SK-N-SH (cell line): Measurements from ENCODE around the gene ZNF358. TPM values are rescaled to one million over a fixed set of nuclear protein-coding genes. Genes with fewer than 3 reads are reported as not detected.

ENCODE experiments used
- CTCF ChIA-PET: fragments of 300-600, 350-600 bp; formaldehyde crosslinking; extraction: SDS; loops from one replicate; lab custom pipeline; 2021; lab: Yijun Ruan, JAX
- POLR2A ChIA-PET: fragments of 350-600 bp; sonication (Branson Sonifier 250); formaldehyde crosslinking; extraction: SDS; loops from one replicate; lab custom pipeline; 2020; ENCODE audit warnings: antibody characterized with exemption, inconsistent platforms; lab: Yijun Ruan, JAX
- DNase-seq: peaks from one replicate; pipeline ENCODE4 v3.0.0; 2012
- H2AFZ ChIP-seq: fragments of 200-600 bp; sonication (generic); 2 replicates; pipeline ENCODE4 v1.8.1; 2016; ENCODE audit warnings: antibody characterized with exemption, mild to moderate bottlenecking, low read depth
- H3F3A ChIP-seq: fragments of 200-600 bp; sonication (generic); replicated peaks from 2 replicates; pipeline ENCODE3; 2016; ENCODE audit warnings: antibody characterized with exemption, mild to moderate bottlenecking; ENCODE audit not compliant: insufficient read depth
- H3K27ac ChIP-seq, 2 experiments: fragments of 200-500 bp in 1 of 2; fragments of 200-600 bp in 1 of 2; sonication (Bioruptor generic) in 1 of 2; sonication (generic), shearing (Covaris generic) in 1 of 2; 2 replicates each; pipeline versions ENCODE4 v1.5.1 to v1.6.1; 2014 to 2016; ENCODE audit warnings: low read depth in 2 of 2, inconsistent platforms in 1 of 2, low read length in 1 of 2, mild to moderate bottlenecking in 1 of 2, mixed read lengths in 1 of 2
- H3K27me3 ChIP-seq: fragments of 200-600 bp; sonication (generic), shearing (Covaris generic); 2 replicates; pipeline ENCODE4 v1.6.1; 2016; ENCODE audit warnings: mixed run types; ENCODE audit not compliant: insufficient read depth
- H3K36me3 ChIP-seq, 2 experiments: fragments of 200-500 bp in 1 of 2; fragments of 200-600 bp in 1 of 2; sonication (Bioruptor generic) in 1 of 2; sonication (generic) in 1 of 2; replicated peaks in 1 of 2; 2 replicates each; pipeline versions ENCODE3 to v1.5.1; 2014 to 2016; ENCODE audit warnings: low read length in 1 of 2, mild to moderate bottlenecking in 1 of 2; ENCODE audit not compliant: insufficient read depth in 2 of 2, control insufficient read depth in 1 of 2
- H3K4me1 ChIP-seq, 2 experiments: fragments of 200-500 bp in 1 of 2; fragments of 200-600 bp in 1 of 2; sonication (Bioruptor generic) in 1 of 2; sonication (generic), shearing (Covaris generic) in 1 of 2; 2 replicates each; pipeline versions ENCODE4 v1.5.1 to v1.6.1; 2014 to 2016; ENCODE audit warnings: low read depth in 1 of 2, low read length in 1 of 2, mixed run types in 1 of 2; ENCODE audit not compliant: insufficient read depth in 2 of 2, control insufficient read depth in 1 of 2
- H3K4me2 ChIP-seq: fragments of 200-600 bp; sonication (generic), shearing (Covaris generic); 2 replicates; pipeline ENCODE4 v1.6.1; 2017; ENCODE audit warnings: mixed run types
- H3K4me3 ChIP-seq, 2 experiments: fragments of 200-500 bp in 1 of 2; fragments of 200-600 bp in 1 of 2; sonication (Bioruptor generic) in 1 of 2; sonication (generic), shearing (Covaris generic) in 1 of 2; 2 replicates each; pipeline versions ENCODE4 v1.5.1 to v1.8.1; 2014 to 2016; ENCODE audit warnings: low read depth in 2 of 2, inconsistent platforms in 1 of 2, low read length in 1 of 2, mild to moderate bottlenecking in 1 of 2, mixed read lengths in 1 of 2, moderate library complexity in 1 of 2
- H3K79me2 ChIP-seq: fragments of 200-600 bp; sonication (generic); 2 replicates; pipeline ENCODE4 v1.8.1; 2017; ENCODE audit warnings: mild to moderate bottlenecking; ENCODE audit not compliant: insufficient read depth
- H3K9ac ChIP-seq: fragments of 200-600 bp; sonication (generic); 2 replicates; pipeline ENCODE4 v1.6.1; 2017; ENCODE audit warnings: mixed run types
- H3K9me2 ChIP-seq: fragments of 200-600 bp; sonication (generic); 2 replicates; pipeline ENCODE4 v1.6.1; 2017; ENCODE audit warnings: mixed run types
- H3K9me3 ChIP-seq: fragments of 200-600 bp; sonication (generic); 2 replicates; pipeline ENCODE4 v1.6.1; 2017; ENCODE audit warnings: mixed run types, mild to moderate bottlenecking, moderate library complexity
- H4K20me1 ChIP-seq: fragments of 200-600 bp; sonication (generic); 2 replicates; pipeline ENCODE4 v1.6.1; 2017; ENCODE audit warnings: mild to moderate bottlenecking, mixed run types; ENCODE audit not compliant: insufficient read depth
- ELF1 ChIP-seq: IDR thresholded peaks from 2 replicates; pipeline ENCODE4 v1.4.0; 2012
- FOSL2 ChIP-seq: IDR thresholded peaks from 2 replicates; pipeline ENCODE4 v1.4.0; 2012; ENCODE audit warnings: low read depth, mild to moderate bottlenecking, moderate library complexity, borderline replicate concordance
- JUND ChIP-seq: IDR thresholded peaks from 2 replicates; pipeline ENCODE4 v1.4.0; 2012
- MEF2A ChIP-seq: IDR thresholded peaks from 2 replicates; pipeline ENCODE4 v1.4.0; 2012; ENCODE audit warnings: low read depth, borderline replicate concordance
- RCOR1 ChIP-seq: fragments of 150-350 bp; IDR thresholded peaks from 2 replicates; pipeline ENCODE4 v1.6.1; 2017; ENCODE audit warnings: antibody characterized with exemption, low read length
- SIN3A ChIP-seq: IDR thresholded peaks from 2 replicates; pipeline ENCODE4 v1.6.1; 2012; ENCODE audit warnings: low read depth, mild to moderate bottlenecking, low read length, moderate library complexity, borderline replicate concordance
- TCF12 ChIP-seq: IDR thresholded peaks from 2 replicates; pipeline ENCODE4 v1.4.0; 2012
- WGBS: methylation state at CpG from one replicate; pipeline ENCODE4 v1.1.6; 2017; ENCODE audit warnings: low lambda C conversion rate; 5-methylcytosine and 5-hydroxymethylcytosine counted together
- polyA plus RNA-seq, 3 experiments: library from polyadenylated mRNA; depleted of rRNA; stranded (reverse); fragments of >200 nt; gene quantifications; 2 replicates each; pipeline ENCODE4 v1.2.3, GENCODE V29; 2012
- TF ChIP-seq, protein P1 (sequence below): IDR thresholded peaks from 2 replicates; pipeline ENCODE4 v1.4.0; 2012; ENCODE audit warnings: low read depth
- TF ChIP-seq, protein P2 (sequence below): IDR thresholded peaks from 2 replicates; pipeline ENCODE4 v1.6.1; 2012; ENCODE audit warnings: mild to moderate bottlenecking, low read depth, low read length, moderate library complexity
- TF ChIP-seq, protein P3 (sequence below): fragments of 150-350 bp; IDR thresholded peaks from 2 replicates; pipeline ENCODE4 v1.6.1; 2017; ENCODE audit warnings: antibody characterized with exemption, low read length, low read depth, borderline replicate concordance
- TF ChIP-seq, protein P4 (sequence below): IDR thresholded peaks from 2 replicates; pipeline ENCODE4; 2012
- TF ChIP-seq, protein P5 (sequence below): IDR thresholded peaks from 2 replicates; pipeline ENCODE4 v1.4.0; 2012; ENCODE audit warnings: low read depth, borderline replicate concordance

Gene ZNF358
- polyA plus RNA-seq, 1 of the 3 experiments (the other 2 are of a cell fraction): 49.3 TPM

DNA sequence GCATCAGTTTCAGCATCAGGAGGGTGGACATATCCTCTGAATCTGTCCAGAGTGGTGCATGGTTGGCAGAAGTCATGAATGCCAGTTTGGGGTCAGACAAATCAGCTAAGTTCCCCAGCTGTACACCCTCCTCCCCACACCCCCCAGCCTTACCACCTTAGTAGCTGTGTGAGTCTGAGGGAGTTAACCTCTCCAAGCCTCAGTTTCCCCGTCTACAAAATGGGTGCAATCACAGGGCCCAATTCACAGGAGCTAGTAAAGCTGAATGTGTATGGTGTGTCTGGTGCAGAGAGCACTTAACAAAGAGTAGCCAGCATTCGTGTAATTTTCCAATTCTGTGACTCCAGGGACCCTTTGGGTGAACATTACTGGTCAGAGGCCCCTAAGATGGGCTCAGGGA lies 13.4 kb upstream of the ZNF358 start:
- DNase-seq: no peak
- WGBS: 31% methylated on average over 2 of the region's 2 CpGs
- CTCF ChIA-PET: no interaction called here
- H3K27ac ChIP-seq: no peak overlapping the region
- H3K4me3 ChIP-seq: no peak overlapping the region
- H3K4me1 ChIP-seq: peaks cover 0 to 11% of the 10 kb centered on the region in 2 experiments; a peak in 1 of 4 replicates
- no peaks in the 10 kb centered on the region for H3K36me3 ChIP-seq
- no peaks in the 10 kb centered on the region for H3K79me2 ChIP-seq
- TF ChIP-seq MEF2A (no peak), ELF1 (no peak), JUND (no peak), FOSL2 (no peak), TCF12 (no peak), SIN3A (no peak), RCOR1 (no peak)
- TF ChIP-seq, protein P1, sequence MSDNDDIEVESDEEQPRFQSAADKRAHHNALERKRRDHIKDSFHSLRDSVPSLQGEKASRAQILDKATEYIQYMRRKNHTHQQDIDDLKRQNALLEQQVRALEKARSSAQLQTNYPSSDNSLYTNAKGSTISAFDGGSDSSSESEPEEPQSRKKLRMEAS: no peak
- TF ChIP-seq, protein P2, sequence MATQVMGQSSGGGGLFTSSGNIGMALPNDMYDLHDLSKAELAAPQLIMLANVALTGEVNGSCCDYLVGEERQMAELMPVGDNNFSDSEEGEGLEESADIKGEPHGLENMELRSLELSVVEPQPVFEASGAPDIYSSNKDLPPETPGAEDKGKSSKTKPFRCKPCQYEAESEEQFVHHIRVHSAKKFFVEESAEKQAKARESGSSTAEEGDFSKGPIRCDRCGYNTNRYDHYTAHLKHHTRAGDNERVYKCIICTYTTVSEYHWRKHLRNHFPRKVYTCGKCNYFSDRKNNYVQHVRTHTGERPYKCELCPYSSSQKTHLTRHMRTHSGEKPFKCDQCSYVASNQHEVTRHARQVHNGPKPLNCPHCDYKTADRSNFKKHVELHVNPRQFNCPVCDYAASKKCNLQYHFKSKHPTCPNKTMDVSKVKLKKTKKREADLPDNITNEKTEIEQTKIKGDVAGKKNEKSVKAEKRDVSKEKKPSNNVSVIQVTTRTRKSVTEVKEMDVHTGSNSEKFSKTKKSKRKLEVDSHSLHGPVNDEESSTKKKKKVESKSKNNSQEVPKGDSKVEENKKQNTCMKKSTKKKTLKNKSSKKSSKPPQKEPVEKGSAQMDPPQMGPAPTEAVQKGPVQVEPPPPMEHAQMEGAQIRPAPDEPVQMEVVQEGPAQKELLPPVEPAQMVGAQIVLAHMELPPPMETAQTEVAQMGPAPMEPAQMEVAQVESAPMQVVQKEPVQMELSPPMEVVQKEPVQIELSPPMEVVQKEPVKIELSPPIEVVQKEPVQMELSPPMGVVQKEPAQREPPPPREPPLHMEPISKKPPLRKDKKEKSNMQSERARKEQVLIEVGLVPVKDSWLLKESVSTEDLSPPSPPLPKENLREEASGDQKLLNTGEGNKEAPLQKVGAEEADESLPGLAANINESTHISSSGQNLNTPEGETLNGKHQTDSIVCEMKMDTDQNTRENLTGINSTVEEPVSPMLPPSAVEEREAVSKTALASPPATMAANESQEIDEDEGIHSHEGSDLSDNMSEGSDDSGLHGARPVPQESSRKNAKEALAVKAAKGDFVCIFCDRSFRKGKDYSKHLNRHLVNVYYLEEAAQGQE: no peak
- TF ChIP-seq, protein P3, sequence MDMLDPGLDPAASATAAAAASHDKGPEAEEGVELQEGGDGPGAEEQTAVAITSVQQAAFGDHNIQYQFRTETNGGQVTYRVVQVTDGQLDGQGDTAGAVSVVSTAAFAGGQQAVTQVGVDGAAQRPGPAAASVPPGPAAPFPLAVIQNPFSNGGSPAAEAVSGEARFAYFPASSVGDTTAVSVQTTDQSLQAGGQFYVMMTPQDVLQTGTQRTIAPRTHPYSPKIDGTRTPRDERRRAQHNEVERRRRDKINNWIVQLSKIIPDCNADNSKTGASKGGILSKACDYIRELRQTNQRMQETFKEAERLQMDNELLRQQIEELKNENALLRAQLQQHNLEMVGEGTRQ: no peak
- TF ChIP-seq, protein P4, sequence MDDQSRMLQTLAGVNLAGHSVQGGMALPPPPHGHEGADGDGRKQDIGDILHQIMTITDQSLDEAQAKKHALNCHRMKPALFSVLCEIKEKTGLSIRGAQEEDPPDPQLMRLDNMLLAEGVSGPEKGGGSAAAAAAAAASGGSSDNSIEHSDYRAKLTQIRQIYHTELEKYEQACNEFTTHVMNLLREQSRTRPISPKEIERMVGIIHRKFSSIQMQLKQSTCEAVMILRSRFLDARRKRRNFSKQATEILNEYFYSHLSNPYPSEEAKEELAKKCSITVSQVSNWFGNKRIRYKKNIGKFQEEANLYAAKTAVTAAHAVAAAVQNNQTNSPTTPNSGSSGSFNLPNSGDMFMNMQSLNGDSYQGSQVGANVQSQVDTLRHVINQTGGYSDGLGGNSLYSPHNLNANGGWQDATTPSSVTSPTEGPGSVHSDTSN: no peak
- TF ChIP-seq, protein P5, sequence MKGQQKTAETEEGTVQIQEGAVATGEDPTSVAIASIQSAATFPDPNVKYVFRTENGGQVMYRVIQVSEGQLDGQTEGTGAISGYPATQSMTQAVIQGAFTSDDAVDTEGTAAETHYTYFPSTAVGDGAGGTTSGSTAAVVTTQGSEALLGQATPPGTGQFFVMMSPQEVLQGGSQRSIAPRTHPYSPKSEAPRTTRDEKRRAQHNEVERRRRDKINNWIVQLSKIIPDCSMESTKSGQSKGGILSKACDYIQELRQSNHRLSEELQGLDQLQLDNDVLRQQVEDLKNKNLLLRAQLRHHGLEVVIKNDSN: no peak
- H3K27me3 ChIP-seq: 0 out of 2 replicates have a peak, but pooled peaks cover under 1% of the 10 kb centered on the region
- H3K9ac ChIP-seq: no peak overlapping the region
- no peaks in the 10 kb centered on the region for H3K9me2 ChIP-seq
- H2AFZ ChIP-seq: no peak overlapping the region
- peaks cover 9% of the 10 kb centered on the region for H3F3A ChIP-seq
- H4K20me1 ChIP-seq: no peaks in the 10 kb centered on the region
- H3K4me2 ChIP-seq: no peak overlapping the region
- POLR2A ChIA-PET: interaction anchor here (0.6 to 1.0 kb wide), 2 partner anchors 19 to 143 kb away, joined by 3 to 4 read pairs; no protein-coding TSS in a partner anchor
- no peaks in the 10 kb centered on the region for H3K9me3 ChIP-seq
